ENCODE results near the gene ABCA13.

The ABCA13 gene

DNA sequence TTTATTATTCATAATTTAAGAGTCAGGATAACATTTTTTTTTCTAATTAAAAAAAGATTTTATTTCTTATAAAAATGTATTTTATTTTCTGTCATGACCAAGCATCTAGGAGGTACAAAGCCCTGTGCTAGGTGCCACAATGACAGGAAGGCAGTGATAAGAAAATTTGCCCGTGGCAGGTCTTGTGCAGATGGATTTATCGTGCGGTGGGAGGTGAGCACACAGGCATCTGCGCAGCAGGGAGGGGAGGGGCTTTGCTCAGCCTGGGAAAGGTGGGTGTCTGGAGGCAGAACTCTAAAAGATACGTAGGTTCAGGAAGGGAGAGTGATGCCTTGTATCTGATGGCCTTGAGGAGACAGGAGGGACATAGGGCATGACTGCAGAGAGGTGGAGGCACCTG, 115.6 kb downstream of the ABCA13 start:
- no peak overlapping the region for H3K4ac ChIP-seq (ENCODE audit: low read depth in 1 of 2, low read length in 2 of 2)
- H3K36me3 ChIP-seq (ENCODE audit: control insufficient read depth in 1 of 2, insufficient read depth in 2 of 2, low read depth in 1 of 2, low read length in 2 of 2) = no peaks in the 10 kb centered on the region
- no peak overlapping the region for H3K4me3 ChIP-seq (ENCODE audit: insufficient read depth in 1 of 2, low read depth in 1 of 2, low read length in 2 of 2)
- no peaks in the 10 kb centered on the region for H3K9me3 ChIP-seq (ENCODE audit: control insufficient read depth, low read length)
- H3K27ac ChIP-seq (ENCODE audit: low read length, poor library complexity, severe bottlenecking) = no peak overlapping the region
- H2BK5ac ChIP-seq (ENCODE audit: low read depth, low read length, poor library complexity, severe bottlenecking) = no peak overlapping the region
- no peak overlapping the region for H3K14ac ChIP-seq (ENCODE audit: low read length in 2 of 2)
- no peak for DNase-seq
- H3K4me2 ChIP-seq (ENCODE audit: low read length, poor library complexity, severe bottlenecking) = no peak overlapping the region
- H2BK12ac ChIP-seq (ENCODE audit: low read length in 2 of 2) = no peak overlapping the region
- H2AK5ac ChIP-seq (ENCODE audit: low read length, severe bottlenecking) = no peak overlapping the region
- no peaks in the 10 kb centered on the region for H3K4me1 ChIP-seq (ENCODE audit: control insufficient read depth, insufficient read depth, low read depth, low read length)
- no peak overlapping the region for H3K18ac ChIP-seq (ENCODE audit: low read depth in 1 of 2, low read length in 2 of 2)
- H2BK15ac ChIP-seq (ENCODE audit: low read depth, poor library complexity, severe bottlenecking) = no peak overlapping the region
- peaks cover 0 to 8% of the 10 kb centered on the region in 2 experiments for H3K27me3 ChIP-seq (ENCODE audit: control insufficient read depth in 1 of 2, insufficient read depth in 1 of 2, low read length in 2 of 2)
- H2BK120ac ChIP-seq (ENCODE audit: low read depth, low read length) = no peak overlapping the region
- no peak overlapping the region for H4K91ac ChIP-seq (ENCODE audit: low read length)
- H3K23ac ChIP-seq (ENCODE audit: low read length in 2 of 2) = no peak overlapping the region
- no peak overlapping the region for H2AFZ ChIP-seq (ENCODE audit: low read depth, low read length)
- 84% methylated on average over 5 of the region's 5 CpGs for WGBS
- H3K79me1 ChIP-seq (replicated peaks; ENCODE audit: low read length, poor library complexity, severe bottlenecking) = no peaks in the 10 kb centered on the region
- H3K9ac ChIP-seq (ENCODE audit: low read length) = no peak overlapping the region
- no peak overlapping the region for H4K8ac ChIP-seq (ENCODE audit: low read length)

GRCh38 chr7:48289656-48290055, 118.4 kb downstream of the ABCA13 start:
- Histone ChIP-seq H4K8ac (ENCODE audit: low read length) (no peak overlapping the region), H3K9me3 (ENCODE audit: control insufficient read depth, low read length) (no peaks in the 10 kb centered on the region), H3K18ac (ENCODE audit: low read depth in 1 of 2, low read length in 2 of 2) (no peak overlapping the region), H2AK5ac (ENCODE audit: low read length, severe bottlenecking) (no peak overlapping the region), H3K27ac (ENCODE audit: low read length, poor library complexity, severe bottlenecking) (no peak overlapping the region), H3K14ac (ENCODE audit: low read length in 2 of 2) (no peak overlapping the region), H3K27me3 (ENCODE audit: control insufficient read depth in 1 of 2, insufficient read depth in 1 of 2, low read length in 2 of 2) (peaks cover 0 to 8% of the 10 kb centered on the region in 2 experiments), H3K79me1 (replicated peaks; ENCODE audit: low read length, poor library complexity, severe bottlenecking) (no peaks in the 10 kb centered on the region), H2BK120ac (ENCODE audit: low read depth, low read length) (no peak overlapping the region), H2BK12ac (ENCODE audit: low read length in 2 of 2) (no peak overlapping the region), H3K4me2 (ENCODE audit: low read length, poor library complexity, severe bottlenecking) (no peak overlapping the region), H3K4me1 (ENCODE audit: control insufficient read depth, insufficient read depth, low read depth, low read length) (no peaks in the 10 kb centered on the region), H3K9ac (ENCODE audit: low read length) (no peak overlapping the region), H4K91ac (ENCODE audit: low read length) (no peak overlapping the region), H2BK15ac (ENCODE audit: low read depth, poor library complexity, severe bottlenecking) (no peak overlapping the region), H2AFZ (ENCODE audit: low read depth, low read length) (no peak overlapping the region), H3K4ac (ENCODE audit: low read depth in 1 of 2, low read length in 2 of 2) (no peak overlapping the region), H3K23ac (ENCODE audit: low read length in 2 of 2) (no peak overlapping the region), H2BK5ac (ENCODE audit: low read depth, low read length, poor library complexity, severe bottlenecking) (no peak overlapping the region), H3K4me3 (ENCODE audit: insufficient read depth in 1 of 2, low read depth in 1 of 2, low read length in 2 of 2) (no peak overlapping the region), H3K36me3 (ENCODE audit: control insufficient read depth in 1 of 2, insufficient read depth in 2 of 2, low read depth in 1 of 2, low read length in 2 of 2) (no peaks in the 10 kb centered on the region)
- WGBS = no CpG with 5 or more reads among the region's 1 CpG
- DNase-seq = no peak

DNA sequence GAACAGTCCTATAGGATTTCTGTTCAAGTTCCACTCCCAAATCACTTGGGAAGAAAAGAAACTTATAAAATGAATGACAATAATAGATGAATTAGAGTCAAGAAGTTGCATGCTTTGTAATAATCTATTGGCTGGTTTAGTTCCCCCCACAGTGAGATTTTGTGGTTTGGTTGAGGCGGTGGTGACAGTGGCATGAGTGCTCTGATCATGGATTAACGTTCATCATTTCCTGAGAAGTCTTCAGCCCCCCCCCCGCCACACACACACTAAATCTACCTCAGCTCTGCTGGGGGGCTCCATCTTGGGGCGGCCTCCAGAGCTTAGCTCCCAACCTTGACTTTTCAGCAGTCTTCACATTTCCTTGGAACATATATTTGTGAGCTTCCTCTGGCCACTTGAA, 121.7 kb downstream of the ABCA13 start:
- Histone ChIP-seq H3K27me3 (ENCODE audit: control insufficient read depth in 1 of 2, insufficient read depth in 1 of 2, low read length in 2 of 2) (peaks cover 0 to 8% of the 10 kb centered on the region in 2 experiments), H2AK5ac (ENCODE audit: low read length, severe bottlenecking) (no peak overlapping the region), H3K4ac (ENCODE audit: low read depth in 1 of 2, low read length in 2 of 2) (no peak overlapping the region), H4K8ac (ENCODE audit: low read length) (no peak overlapping the region), H2BK5ac (ENCODE audit: low read depth, low read length, poor library complexity, severe bottlenecking) (no peak overlapping the region), H3K36me3 (ENCODE audit: control insufficient read depth in 1 of 2, insufficient read depth in 2 of 2, low read depth in 1 of 2, low read length in 2 of 2) (no peaks in the 10 kb centered on the region), H3K9me3 (ENCODE audit: control insufficient read depth, low read length) (no peaks in the 10 kb centered on the region), H3K4me3 (ENCODE audit: insufficient read depth in 1 of 2, low read depth in 1 of 2, low read length in 2 of 2) (no peak overlapping the region), H3K4me2 (ENCODE audit: low read length, poor library complexity, severe bottlenecking) (no peak overlapping the region), H3K27ac (ENCODE audit: low read length, poor library complexity, severe bottlenecking) (no peak overlapping the region), H3K18ac (ENCODE audit: low read depth in 1 of 2, low read length in 2 of 2) (no peak overlapping the region), H3K23ac (ENCODE audit: low read length in 2 of 2) (no peak overlapping the region), H2BK15ac (ENCODE audit: low read depth, poor library complexity, severe bottlenecking) (no peak overlapping the region), H2AFZ (ENCODE audit: low read depth, low read length) (no peak overlapping the region), H3K4me1 (ENCODE audit: control insufficient read depth, insufficient read depth, low read depth, low read length) (no peaks in the 10 kb centered on the region), H3K14ac (ENCODE audit: low read length in 2 of 2) (no peak overlapping the region), H2BK12ac (ENCODE audit: low read length in 2 of 2) (no peak overlapping the region), H3K9ac (ENCODE audit: low read length) (no peak overlapping the region), H4K91ac (ENCODE audit: low read length) (no peak overlapping the region), H3K79me1 (replicated peaks; ENCODE audit: low read length, poor library complexity, severe bottlenecking) (no peaks in the 10 kb centered on the region), H2BK120ac (ENCODE audit: low read depth, low read length) (no peak overlapping the region)
- DNase-seq = no peak
- WGBS = no CpG with 5 or more reads among the region's 4 CpGs

GRCh38 chr7:48295296-48295971, 124.2 kb downstream of the ABCA13 start:
- WGBS = 79% methylated on average over 6 of the region's 7 CpGs

More at GRCh38 chr7:48295296-48295971, 124.2 kb downstream of the ABCA13 start:
- no peaks in the 10 kb centered on the region for H3K4me1 ChIP-seq (ENCODE audit: control insufficient read depth, insufficient read depth, low read depth, low read length)
- no peaks in the 10 kb centered on the region for H3K79me1 ChIP-seq (replicated peaks; ENCODE audit: low read length, poor library complexity, severe bottlenecking)
- H2BK15ac ChIP-seq (ENCODE audit: low read depth, poor library complexity, severe bottlenecking) = no peak overlapping the region
- no peak overlapping the region for H3K4me3 ChIP-seq (ENCODE audit: insufficient read depth in 1 of 2, low read depth in 1 of 2, low read length in 2 of 2)
- no peak overlapping the region for H2BK5ac ChIP-seq (ENCODE audit: low read depth, low read length, poor library complexity, severe bottlenecking)
- H3K18ac ChIP-seq (ENCODE audit: low read depth in 1 of 2, low read length in 2 of 2) = no peak overlapping the region
- H4K8ac ChIP-seq (ENCODE audit: low read length) = no peak overlapping the region
- H3K4ac ChIP-seq (ENCODE audit: low read depth in 1 of 2, low read length in 2 of 2) = no peak overlapping the region
- H4K91ac ChIP-seq (ENCODE audit: low read length) = no peak overlapping the region
- H3K9me3 ChIP-seq (ENCODE audit: control insufficient read depth, low read length) = no peaks in the 10 kb centered on the region
- H3K9ac ChIP-seq (ENCODE audit: low read length) = no peak overlapping the region
- no peak overlapping the region for H3K4me2 ChIP-seq (ENCODE audit: low read length, poor library complexity, severe bottlenecking)
- no peaks in the 10 kb centered on the region for H3K36me3 ChIP-seq (ENCODE audit: control insufficient read depth in 1 of 2, insufficient read depth in 2 of 2, low read depth in 1 of 2, low read length in 2 of 2)
- H2AK5ac ChIP-seq (ENCODE audit: low read length, severe bottlenecking) = no peak overlapping the region
- no peak overlapping the region for H2AFZ ChIP-seq (ENCODE audit: low read depth, low read length)
- H3K14ac ChIP-seq (ENCODE audit: low read length in 2 of 2) = no peak overlapping the region
- peaks cover 0 to 8% of the 10 kb centered on the region in 2 experiments for H3K27me3 ChIP-seq (ENCODE audit: control insufficient read depth in 1 of 2, insufficient read depth in 1 of 2, low read length in 2 of 2)
- DNase-seq = no peak
- no peak overlapping the region for H2BK120ac ChIP-seq (ENCODE audit: low read depth, low read length)
- no peak overlapping the region for H3K27ac ChIP-seq (ENCODE audit: low read length, poor library complexity, severe bottlenecking)
- H2BK12ac ChIP-seq (ENCODE audit: low read length in 2 of 2) = no peak overlapping the region
- no peak overlapping the region for H3K23ac ChIP-seq (ENCODE audit: low read length in 2 of 2)
